GM12892 (cell line): ENCODE data around the gene GPC5.

Source experiments
- DNase-seq: peaks from one replicate; pipeline ENCODE4 v3.0.0; 2011; ENCODE audit not compliant: insufficient read length
- FAIRE-seq: peaks from 2 replicates; lab custom pipeline; 2011; peaks lifted over from hg19 to GRCh38; lab: Jason Lieb, UNC
- POLR2A ChIP-seq: IDR thresholded peaks from 2 replicates; pipeline ENCODE4 v1.6.1; 2011; ENCODE audit warnings: low read depth, low read length, control low read depth
- POLR2AphosphoS5 ChIP-seq: IDR thresholded peaks from 2 replicates; pipeline ENCODE4 v1.6.1; 2011; ENCODE audit warnings: low read depth, low read length, control low read depth
- TAF1 ChIP-seq: IDR thresholded peaks from 2 replicates; pipeline ENCODE4 v1.6.1; 2011; ENCODE audit warnings: low read depth, mild to moderate bottlenecking, control low read depth, low read length, borderline replicate concordance

Gene GPC5

GRCh38 chr13:91934354-91934753 is 535.9 kb downstream of the GPC5 start:
- TF ChIP-seq POLR2A (no peak), TAF1 (no peak)
- no peak for FAIRE-seq

GRCh38 chr13:91946498-91947070 is 548.2 kb downstream of the GPC5 start:
- no peak for TF ChIP-seq POLR2A
- DNase-seq = no peak
- no peak for FAIRE-seq

More at GRCh38 chr13:91934354-91934753, 535.9 kb downstream of the GPC5 start:
- DNase-seq = no peak

GRCh38 chr13:91948736-91949135 is 550.3 kb downstream of the GPC5 start:
- TF ChIP-seq POLR2A (no peak), POLR2AphosphoS5 (no peak), TAF1 (no peak)
- FAIRE-seq (no peak), DNase-seq (no peak)

GRCh38 chr13:91950803-91951202 is 552.4 kb downstream of the GPC5 start:
- no peak for FAIRE-seq
- no peak for DNase-seq
- no peak for TF ChIP-seq POLR2AphosphoS5
- no peak for TF ChIP-seq POLR2A
- no peak for TF ChIP-seq TAF1

- TF ChIP-seq TAF1 (no peak), POLR2A (no peak), POLR2AphosphoS5 (no peak)
- FAIRE-seq = no peak
Measured at GRCh38 chr13:91955546-91956355, 557.3 kb downstream of the GPC5 start.

GRCh38 chr13:91960947-91961346 is 562.5 kb downstream of the GPC5 start:
- TF ChIP-seq POLR2A = no peak
- TF ChIP-seq POLR2AphosphoS5 = no peak
- no peak for TF ChIP-seq TAF1
- no peak for FAIRE-seq

More at GRCh38 chr13:91955546-91956355, 557.3 kb downstream of the GPC5 start:
- no peak for DNase-seq

DNA sequence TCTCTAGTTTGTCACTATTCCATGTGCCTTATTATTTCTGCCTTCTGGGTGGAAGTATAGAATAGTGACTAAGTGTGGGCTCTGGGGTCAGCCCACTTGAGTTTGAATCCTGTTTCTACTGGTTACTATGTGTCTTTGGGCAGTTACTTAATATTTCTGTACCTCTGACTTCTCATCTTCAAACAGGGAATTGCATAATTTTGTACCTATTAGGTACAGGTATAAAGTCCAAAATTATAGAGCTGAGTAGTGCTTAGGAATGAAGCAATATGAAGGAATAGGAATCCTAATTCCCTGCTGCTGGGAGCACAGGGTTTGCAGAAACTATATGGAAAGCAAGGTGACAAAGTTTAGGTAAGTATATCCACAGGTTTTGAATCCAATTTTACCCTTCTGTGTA is 564.5 kb downstream of the GPC5 start:
- DNase-seq (no peak), FAIRE-seq (no peak)
- TF ChIP-seq POLR2A = no peak
- no peak for TF ChIP-seq POLR2AphosphoS5
- no peak for TF ChIP-seq TAF1

More at GRCh38 chr13:91960947-91961346, 562.5 kb downstream of the GPC5 start:
- no peak for DNase-seq

GRCh38 chr13:91965511-91965910 is 567.1 kb downstream of the GPC5 start:
- DNase-seq (no peak), FAIRE-seq (no peak)
- TF ChIP-seq TAF1 = no peak
- no peak for TF ChIP-seq POLR2A
- TF ChIP-seq POLR2AphosphoS5 = no peak

- FAIRE-seq (no peak), DNase-seq (no peak)
- TF ChIP-seq TAF1 (no peak), POLR2AphosphoS5 (no peak), POLR2A (no peak)
Measured at GRCh38 chr13:91978571-91978970, 580.1 kb downstream of the GPC5 start.

- no peak for TF ChIP-seq POLR2AphosphoS5
- no peak for TF ChIP-seq TAF1
- no peak for TF ChIP-seq POLR2A
- no peak for DNase-seq
- FAIRE-seq = no peak
Measured at GRCh38 chr13:91986761-91987483, 588.5 kb downstream of the GPC5 start.

DNA sequence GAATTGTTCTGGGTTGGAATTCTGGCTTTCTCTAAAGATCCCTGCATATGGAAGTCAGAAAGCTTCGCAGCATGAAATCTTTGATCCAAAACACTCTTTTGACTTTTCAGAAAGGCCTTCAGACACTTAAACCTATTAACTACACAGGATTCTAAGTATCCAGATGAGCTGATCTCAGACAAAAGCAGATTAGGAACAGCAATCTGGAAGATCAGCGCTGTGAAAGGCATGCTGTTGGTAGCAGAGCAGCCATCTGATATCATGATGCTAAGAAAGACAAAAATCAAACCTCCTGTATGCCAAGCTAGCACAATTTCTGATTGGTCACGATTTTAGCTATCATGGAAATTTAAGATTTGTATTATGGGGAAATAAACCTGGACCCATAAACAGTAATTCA is 589.9 kb downstream of the GPC5 start:
- no peak for DNase-seq
- FAIRE-seq = no peak
- no peak for TF ChIP-seq POLR2A
- no peak for TF ChIP-seq TAF1
